Posterior vena cava (tissue), 2 donors: ENCODE measurements around the gene KRTAP2-4. TPM values are rescaled to one million over a fixed set of nuclear protein-coding genes. Genes with fewer than 3 reads are reported as not detected.
"Not testable (repeated sequence)": the region's sequence is repeated elsewhere in the genome, so short reads cannot be mapped to it uniquely, and the experiment has no call there.

Experiments used
- DNase-seq: peaks from one replicate; pipeline ENCODE4 v3.0.0-alpha.2; 2020; ENCODE audit warnings: low spot score
- intact Hi-C, 2 donors: fragments of 100-400 bp; cut with DNase I; formaldehyde crosslinking; loops; one replicate each; pipeline versions ENCODE4 v1.14.1 to v1.14.2; 2022 to 2023
- long read RNA-seq, 2 donors: library from polyadenylated mRNA; unstranded; transcript quantifications; one replicate each; pipeline ENCODE4 v2.0.0, GENCODE V29; 2020 to 2021
- total RNA-seq, 2 donors: library from RNA; stranded (reverse); fragmentation: NEBNext Ultra II Directional; extraction: Animal tissue kit (Norgen Biotek cat#: 25700); gene quantifications; one replicate each; pipeline ENCODE4 v1.2.1, GENCODE V29; 2021
- donor health status: DM: yes; HTN: yes; CAD: no.
- donor health status: DM: yes; HTN: yes; CAD: no.

Gene KRTAP2-4
- total RNA-seq: not detected
- long read RNA-seq, donor 1: 0 reads
- long read RNA-seq, donor 2: 0 reads

GRCh38 chr17:41065829-41066624 is at the start of gene KRTAP2-4:
KRTAP2-4 (minus strand) TSS chr17:41065879; CDS start chr17:41065845, 34 bp downstream.
- no peak for DNase-seq
- intact Hi-C loops: no loop called here

- DNase-seq: no peak
- intact Hi-C loops: no loop called here
These were observed 45.6 kb upstream of the KRTAP2-4 start for GRCh38 chr17:41111151-41111885.

GRCh38 chr17:41108728-41109386 is 43.2 kb upstream of the KRTAP2-4 start:
- intact Hi-C loops: loop anchor here in 1 of 2 donors (1.0 kb wide), 1 partner anchor 21 kb away; no protein-coding TSS in a partner anchor
- not testable (repeated sequence) for DNase-seq

GRCh38 chr17:41107941-41108450 is 42.3 kb upstream of the KRTAP2-4 start:
- DNase-seq: no peak
- intact Hi-C loops: loop anchor here in 1 of 2 donors (1.0 kb wide), 1 partner anchor 20 kb away; no protein-coding TSS in a partner anchor

- intact Hi-C loops, DNase-seq: not testable (repeated sequence)
These were observed 39.7 kb upstream of the KRTAP2-4 start, which contains the start of gene KRTAP4-9 for GRCh38 chr17:41105347-41105746. KRTAP4-9 (plus strand) TSS chr17:41105389; CDS start chr17:41105389, 0 bp downstream.

- DNase-seq, intact Hi-C loops: not testable (repeated sequence)
These were observed 38.8 kb upstream of the KRTAP2-4 start for GRCh38 chr17:41104386-41105038.

- intact Hi-C loops: no loop called here
- DNase-seq: no peak
These were observed 38.2 kb upstream of the KRTAP2-4 start for GRCh38 chr17:41103896-41104295.

- intact Hi-C loops: no loop called here
- no peak for DNase-seq
These were observed 36.0 kb upstream of the KRTAP2-4 start, which contains the start of gene KRTAP4-16 for GRCh38 chr17:41101586-41102259. KRTAP4-16 (minus strand) TSS chr17:41102209; CDS start chr17:41102209, 0 bp downstream.

GRCh38 chr17:41099682-41100480 is 34.2 kb upstream of the KRTAP2-4 start:
- intact Hi-C loops, DNase-seq: not testable (repeated sequence)

- DNase-seq: no peak
- intact Hi-C loops: no loop called here
These were observed 32.8 kb upstream of the KRTAP2-4 start for GRCh38 chr17:41098481-41098880.

- intact Hi-C loops: no loop called here
- no peak for DNase-seq
These were observed 32.4 kb upstream of the KRTAP2-4 start, which contains the start of gene KRTAP4-8 for GRCh38 chr17:41098042-41098441. KRTAP4-8 (minus strand) TSS chr17:41098142; CDS start chr17:41098084, 58 bp downstream.

GRCh38 chr17:41096055-41096454 is 30.4 kb upstream of the KRTAP2-4 start:
- intact Hi-C loops: no loop called here
- DNase-seq: no peak

GRCh38 chr17:41088760-41089352 is 23.2 kb upstream of the KRTAP2-4 start:
- not testable (repeated sequence) for DNase-seq
- intact Hi-C loops: loop anchor here in 1 of 2 donors (1.0 kb wide), 1 partner anchor 19 kb away; no protein-coding TSS in a partner anchor

GRCh38 chr17:41084100-41084856 is 18.6 kb upstream of the KRTAP2-4 start, which contains the start of gene KRTAP4-7:
KRTAP4-7 (plus strand) TSS chr17:41084150; CDS start chr17:41084207, 57 bp downstream.
- DNase-seq, intact Hi-C loops: not testable (repeated sequence)

- DNase-seq, intact Hi-C loops: not testable (repeated sequence)
These were observed 17.7 kb upstream of the KRTAP2-4 start for GRCh38 chr17:41083427-41083826.

- intact Hi-C loops: no loop called here
- DNase-seq: no peak
These were observed 16.9 kb upstream of the KRTAP2-4 start for GRCh38 chr17:41082626-41083025.
